ELF-1 (cell line): ENCODE results near the gene NEDD4L.
"Not testable (repeated sequence)": the region's sequence is repeated elsewhere in the genome, so short reads cannot be mapped to it uniquely, and the experiment has no call there.

Experiments used
- DNase-seq: peaks from one replicate; pipeline ENCODE4 v3.0.0-alpha.2; 2016; ENCODE audit warnings: low read depth, low spot score

Gene NEDD4L

DNA sequence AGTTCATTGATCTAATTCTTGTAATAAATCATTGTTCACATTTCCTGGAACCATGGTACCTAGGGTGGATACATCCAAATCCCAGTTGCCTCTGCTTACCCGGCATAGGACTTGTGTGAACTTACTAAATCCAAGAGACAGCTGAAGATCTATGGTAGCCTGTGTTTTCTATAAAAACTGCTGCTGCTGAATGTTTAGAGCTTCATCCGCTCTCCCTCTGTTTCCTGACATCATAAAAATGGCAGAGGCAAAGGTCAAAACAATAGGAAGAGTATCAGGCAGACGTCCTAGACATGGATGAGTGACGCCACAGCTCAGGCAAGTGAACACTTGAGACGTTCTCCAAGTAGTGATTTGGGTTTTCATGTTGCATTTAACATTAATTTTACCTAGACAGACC, 326.6 kb downstream of the NEDD4L start:
- no peak for DNase-seq

DNA sequence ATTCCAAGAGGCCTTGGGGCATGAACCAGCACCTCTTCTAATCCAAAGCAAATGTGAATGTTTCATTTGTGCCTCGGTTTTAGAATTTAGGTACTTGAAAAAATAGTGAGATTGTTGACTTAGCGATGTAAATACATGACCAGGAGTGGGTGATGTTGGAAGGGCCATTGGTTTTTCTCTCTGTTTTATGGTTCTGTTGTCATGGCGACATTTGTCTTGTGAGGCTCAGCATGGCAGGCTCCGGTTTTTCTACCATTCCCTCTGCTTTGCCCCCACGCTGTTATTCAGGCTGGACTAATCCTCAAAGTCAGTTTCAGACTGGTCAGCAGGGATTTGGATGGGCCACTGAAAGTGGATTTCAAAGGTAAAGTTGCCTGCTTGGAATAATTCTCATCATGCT, 329.5 kb downstream of the NEDD4L start:
- DNase-seq, result no peak

DNA sequence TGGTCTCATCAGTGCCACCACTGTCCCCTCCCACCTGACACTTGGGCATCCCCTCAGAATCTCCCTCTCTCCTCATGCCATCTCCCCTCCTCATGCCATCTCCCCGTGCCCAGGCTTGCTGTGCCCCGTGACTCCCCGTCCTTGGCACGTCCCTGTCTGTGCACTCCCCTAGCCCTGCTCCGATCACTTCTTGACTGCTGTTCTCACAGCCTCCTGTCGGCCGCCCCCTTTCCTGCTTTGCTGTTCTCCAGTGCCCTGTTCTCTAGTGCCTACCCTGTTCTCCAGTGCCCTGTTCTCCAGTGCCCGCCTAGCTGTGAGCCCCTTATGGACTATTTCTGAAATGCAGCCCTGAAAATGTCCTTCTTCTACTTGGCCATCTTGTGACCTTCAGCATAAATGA, 331.0 kb downstream of the NEDD4L start:
- DNase-seq, result no peak

DNA sequence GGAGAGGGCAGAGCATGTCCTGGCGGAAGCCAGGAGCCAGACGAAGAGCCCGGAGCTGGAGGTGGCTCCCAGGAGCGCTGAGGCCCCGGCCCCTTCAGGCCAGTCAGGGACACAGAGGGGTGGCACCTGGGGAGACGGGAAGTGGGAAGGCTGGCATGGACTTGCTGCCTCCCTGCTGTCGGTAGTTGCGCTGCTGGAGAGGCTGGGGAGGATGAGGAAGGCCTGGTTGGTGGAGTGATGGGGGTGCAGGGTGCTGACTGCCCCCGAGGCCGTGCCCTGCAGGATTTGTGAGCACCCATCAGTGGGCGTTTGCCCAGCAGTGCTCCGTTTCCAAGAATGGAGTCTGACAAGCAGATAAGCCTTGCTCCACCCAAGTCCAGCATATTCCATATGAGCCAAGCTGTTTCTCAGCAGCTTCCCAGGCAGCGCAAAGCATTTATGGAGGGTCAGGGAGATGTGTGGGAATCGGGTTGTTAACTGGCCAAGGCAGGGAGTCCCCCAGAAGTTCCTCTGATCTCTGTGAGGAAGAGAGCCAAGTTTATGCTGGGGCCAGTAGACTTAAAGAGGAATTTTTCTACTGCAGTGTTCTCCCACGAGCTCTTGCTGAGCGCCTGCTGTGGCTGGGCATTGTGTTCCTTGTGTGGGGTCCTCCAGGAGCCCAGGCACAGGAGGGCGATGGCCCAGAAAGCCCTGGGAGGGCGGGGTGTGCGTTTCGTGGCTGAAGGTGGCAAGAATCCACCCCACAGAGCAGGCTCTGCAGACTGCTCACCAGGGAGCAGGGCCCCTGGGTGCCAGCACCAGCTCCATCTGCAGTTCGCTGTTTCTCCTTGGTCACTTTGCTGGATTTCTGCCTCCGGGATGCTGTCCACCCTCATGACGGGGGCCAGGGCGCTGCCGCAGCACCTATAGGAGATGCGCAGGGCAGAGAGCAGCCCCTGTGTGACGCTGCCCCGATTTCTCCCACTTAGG, 334.7 kb downstream of the NEDD4L start:
- DNase-seq, result no peak

DNA sequence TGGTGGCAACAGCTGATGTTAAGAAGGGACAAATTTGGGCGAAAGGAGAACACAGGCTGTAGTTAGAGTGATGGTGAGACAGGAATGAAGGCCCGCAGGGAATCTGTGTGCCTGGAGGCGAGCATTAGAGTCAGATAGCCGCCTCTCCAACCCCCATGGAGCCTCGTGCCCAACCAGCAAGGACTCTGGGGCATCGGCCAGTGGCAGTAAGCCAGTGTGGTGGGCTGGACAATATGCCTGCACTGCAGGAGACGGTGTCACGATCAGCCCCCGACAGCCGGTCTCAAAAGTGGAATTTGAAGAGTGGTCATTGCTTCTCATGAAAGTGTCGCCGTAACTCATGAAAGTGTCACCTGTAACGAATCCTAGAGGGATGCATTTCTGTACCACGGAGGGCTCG, 335.4 kb downstream of the NEDD4L start:
- no peak for DNase-seq

DNA sequence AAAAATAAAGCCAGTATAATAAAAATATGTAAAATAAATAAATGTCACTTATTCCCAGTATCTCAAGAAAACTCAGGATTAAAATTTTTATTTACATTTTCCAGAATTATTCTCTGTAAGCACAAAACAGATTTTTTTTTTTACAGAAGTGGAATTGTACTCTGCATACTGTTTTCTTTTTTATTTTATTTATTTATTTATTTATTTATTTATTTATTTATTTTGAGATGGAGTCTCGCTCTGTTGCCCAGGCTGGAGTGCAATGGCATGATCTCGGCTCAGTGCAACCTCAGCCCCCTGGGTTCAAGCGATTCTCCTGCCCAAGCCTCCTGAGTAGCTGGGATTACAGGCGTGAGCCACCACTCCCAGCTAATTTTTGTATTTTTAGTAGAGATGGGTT, 336.1 kb downstream of the NEDD4L start:
- DNase-seq, result not testable (repeated sequence)

DNA sequence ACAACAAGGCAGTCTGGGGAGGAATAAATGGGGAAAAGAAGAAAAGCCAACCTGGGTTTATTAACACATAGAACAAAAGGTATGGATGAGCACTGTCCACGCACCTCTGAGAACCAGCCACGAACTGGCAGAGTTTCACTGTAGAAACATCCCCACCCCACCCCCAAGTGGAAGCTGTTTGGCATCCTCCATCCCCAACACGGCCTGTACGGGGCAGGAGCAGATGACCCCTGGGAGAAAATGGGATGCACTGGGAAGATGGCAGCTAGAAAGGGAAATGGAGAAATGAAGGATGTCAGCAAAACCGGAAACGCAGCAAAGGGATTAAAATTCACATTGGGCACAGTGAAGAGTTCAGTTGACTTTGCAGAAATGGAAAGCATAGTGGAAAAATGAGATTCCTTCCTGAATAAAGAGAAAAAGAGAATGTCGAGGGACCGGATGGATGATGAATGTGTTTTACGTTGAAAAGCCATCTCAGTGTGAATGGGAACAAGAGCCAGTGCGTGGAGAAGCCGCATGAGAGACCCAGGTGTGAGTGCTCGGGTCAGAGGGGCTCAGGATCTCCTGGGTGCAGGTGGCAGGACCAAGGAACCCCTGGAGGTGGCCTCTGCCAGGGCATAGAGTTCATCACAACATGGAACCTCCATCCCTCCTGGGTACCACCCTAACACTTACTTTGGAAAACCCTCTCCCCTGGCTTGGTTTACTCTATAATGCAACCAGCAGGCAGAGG, 337.8 kb downstream of the NEDD4L start:
- DNase-seq, result no peak

DNA sequence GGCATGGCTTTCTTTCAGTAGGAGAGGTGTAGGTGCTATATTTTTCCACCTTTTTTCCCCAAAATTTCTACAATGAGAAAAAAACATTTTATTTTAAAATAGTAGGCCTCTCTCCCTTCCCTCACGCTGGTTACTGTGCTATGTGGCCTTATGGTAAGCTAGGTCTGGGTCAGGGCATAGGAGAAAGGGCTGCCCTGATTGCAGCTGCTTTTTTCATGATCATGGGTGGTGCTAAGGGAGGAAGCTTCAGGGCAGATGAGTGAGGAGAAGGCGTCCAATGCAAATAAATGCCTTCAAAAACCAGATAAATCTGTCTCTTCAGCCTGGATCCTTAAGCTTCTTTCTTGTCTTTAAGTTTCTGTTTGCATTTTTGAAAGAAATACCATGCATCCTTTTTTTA, 338.4 kb downstream of the NEDD4L start:
- no peak for DNase-seq

DNA sequence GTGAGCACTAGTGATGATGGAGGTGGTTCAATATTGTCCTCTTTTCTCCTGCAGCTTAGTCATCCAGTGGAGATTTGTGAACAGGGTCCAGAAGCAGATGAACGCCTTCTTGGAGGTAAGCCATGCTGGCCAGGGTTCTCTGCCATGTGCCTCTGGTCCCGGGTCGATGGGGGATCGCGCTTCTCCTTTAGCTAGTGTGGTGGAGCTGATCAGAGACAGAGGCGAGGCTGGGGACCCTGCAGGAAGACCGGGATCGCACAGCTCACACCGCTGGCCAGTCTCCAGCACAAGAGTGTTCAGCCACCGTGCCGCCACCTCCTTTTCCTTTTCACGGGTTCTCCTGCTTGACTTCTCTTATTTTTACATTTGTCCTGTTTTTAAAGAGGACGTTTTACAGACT, 341.4 kb downstream of the NEDD4L start:
- no peak for DNase-seq

DNA sequence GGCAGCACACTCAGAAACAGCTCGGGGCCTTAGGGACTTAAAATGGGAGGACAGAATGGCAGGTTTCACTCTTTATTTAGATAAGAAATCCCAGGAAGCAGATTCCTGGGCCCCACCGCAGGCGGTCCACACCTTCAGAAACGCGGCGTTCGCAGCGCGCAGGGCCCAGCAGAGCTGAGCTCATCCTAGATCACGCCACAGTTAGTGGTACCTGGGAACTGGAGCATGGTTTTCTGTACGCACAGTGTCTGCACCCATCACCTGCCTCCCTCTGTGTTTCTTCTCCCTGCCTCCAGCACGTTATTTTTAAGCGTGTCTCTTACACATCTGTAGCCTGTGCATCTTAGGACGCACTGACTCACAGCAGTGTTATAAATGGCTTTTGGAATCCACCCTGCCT, 342.8 kb downstream of the NEDD4L start:
- no peak for DNase-seq

DNA sequence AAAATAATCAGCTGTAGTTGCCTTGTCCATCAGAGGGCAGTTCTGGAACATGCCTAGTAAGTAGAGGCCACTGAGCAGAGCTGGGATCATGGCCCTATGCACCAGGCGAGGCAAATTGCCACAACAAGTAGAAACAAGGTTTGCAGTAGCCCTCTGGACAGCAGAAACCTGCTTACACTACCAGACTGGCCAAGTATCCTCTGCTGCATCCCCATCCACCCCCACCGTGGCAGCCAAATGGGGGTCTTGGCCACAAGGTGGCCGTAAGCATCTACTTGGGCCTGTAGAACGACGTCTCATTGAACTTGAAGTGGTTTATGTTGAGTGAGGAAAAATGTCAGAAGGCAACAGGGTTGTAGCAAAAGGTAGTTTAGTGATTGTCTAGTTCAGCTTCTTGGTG, 343.7 kb downstream of the NEDD4L start:
- no peak for DNase-seq

DNA sequence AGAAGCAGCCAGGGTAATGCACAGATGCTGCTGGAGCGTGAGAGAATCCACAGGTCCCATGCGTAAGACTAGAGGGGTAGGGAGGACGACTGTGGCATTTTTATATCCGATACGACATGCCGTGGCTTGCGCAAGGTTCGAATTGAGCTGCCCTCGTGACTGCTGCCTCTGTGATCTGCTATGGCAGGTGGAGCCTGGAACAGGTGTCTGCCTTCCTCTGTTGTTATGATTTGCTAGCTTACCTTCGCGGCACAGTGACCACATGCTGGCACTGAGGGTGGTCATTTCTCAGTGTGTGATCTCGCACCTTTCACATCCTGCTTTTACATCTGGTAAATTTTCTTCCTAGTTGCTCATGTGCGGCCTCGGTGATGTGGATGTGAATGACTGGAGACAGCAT, 344.7 kb downstream of the NEDD4L start:
- DNase-seq, result no peak

DNA sequence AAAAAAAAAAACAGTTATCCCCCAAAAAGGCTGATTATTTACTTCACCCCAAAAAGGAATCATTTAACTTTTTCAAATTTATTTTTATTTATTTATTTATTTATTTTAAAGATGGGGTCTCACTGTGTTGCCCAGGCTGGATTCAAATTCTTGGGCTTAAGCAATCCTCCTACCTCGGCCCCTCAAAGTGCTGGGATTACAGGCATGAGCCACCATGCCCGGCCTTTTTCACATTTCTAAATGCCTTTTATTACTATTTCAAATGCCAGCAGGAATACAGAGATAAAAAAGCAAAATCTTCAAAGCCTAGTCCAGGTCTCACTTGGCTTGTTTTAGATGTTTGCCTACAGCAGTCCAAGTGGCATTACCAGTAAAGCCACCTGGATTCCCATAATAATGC, 345.7 kb downstream of the NEDD4L start:
- DNase-seq, result no peak

DNA sequence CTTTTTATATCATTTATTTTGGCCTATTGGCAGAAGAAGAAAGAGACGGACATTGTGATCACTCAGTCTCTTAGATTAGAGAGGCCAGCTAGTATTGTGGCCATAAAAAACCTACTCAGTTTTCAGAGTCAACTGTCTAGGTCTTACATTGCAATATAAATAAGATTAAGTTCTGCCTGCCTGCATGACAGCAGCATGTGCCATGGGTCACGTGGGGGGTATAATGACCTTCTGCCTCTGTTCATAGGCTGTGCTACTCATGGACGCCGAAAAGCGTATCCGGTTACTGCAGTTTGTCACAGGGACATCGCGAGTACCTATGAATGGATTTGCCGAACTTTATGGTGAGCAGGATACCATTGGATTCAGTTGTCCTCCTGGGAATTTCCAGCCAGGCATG, 346.4 kb downstream of the NEDD4L start:
- no peak for DNase-seq

DNA sequence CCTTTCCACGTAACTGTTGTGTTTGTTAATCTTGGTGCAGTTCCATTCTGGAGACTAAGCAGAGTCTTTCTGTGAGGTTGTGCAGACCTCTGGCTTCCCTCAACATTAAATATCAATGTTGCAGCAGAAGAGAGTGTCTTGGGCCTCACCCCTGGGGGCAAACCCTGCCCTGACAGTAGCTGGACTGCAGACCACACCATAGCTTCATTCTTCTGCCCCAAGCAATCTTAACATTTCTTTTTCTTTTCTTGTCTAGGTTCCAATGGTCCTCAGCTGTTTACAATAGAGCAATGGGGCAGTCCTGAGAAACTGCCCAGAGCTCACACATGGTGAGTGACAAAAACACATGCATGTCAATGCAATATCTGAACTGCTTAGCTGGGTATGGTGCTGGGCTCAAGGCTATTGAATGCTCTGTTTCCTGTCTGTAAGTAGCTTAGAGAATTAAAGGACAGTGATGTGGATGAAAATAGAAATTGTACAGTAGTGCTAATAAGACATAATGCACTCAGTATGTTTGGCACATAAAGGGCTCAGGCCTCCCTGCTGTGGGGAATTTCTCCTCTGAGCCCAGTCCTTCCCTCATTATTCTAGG, 347.3 kb downstream of the NEDD4L start:
- DNase-seq, result peak; percentile 33

DNA sequence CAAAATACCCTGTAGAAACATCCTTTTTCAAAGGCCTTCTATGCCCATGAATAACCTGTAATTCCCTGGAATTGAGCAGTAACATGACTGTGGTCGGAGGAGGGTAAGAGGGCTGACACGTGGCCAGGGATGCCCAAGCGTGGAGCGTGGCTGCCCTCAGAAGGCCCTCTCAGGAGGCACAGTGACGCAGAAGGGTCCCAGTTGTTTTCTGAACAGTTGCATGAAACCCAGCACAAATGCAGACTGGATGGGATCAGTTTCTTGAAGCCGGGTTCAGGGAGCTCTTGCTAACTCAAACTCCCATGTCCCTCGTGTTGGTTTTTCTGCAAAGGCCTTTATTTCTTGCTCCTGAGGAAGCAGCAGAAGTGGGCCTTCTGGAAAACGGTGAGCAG, 347.9 kb downstream of the NEDD4L start:
- peak; percentile 38 for DNase-seq

DNA sequence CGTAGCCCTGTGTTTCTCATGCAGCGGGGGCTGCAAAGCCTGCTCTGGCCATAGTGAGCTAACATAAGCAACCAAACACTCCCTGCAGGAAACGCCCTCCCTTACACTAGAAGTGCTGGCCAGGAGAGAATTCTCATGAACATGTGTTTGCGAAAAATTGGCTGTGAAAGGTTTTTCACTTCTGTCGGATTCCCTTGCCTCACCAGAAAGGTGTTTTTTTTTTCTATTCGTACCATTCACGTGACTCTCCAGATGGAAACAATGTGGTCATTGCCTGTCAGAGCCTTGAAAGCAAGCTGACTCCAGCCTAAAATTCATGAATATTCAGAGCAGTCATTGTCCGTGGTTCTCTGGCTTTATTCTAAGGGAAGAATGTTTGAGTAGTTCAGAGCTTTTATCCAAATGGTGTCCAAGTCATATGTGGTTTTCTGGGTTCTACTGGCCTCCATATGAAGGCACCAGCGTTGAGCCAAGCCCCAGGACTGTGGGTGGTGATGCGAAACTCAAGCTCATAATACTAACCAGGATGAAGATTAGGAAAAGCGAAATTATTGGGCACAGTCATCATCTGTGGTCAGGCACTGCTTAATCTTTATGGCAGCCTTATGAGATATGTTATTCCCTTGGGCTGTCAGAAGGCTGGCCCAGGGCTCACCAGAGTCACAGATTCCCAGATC, 348.4 kb downstream of the NEDD4L start:
- peak; percentile 34 for DNase-seq

DNA sequence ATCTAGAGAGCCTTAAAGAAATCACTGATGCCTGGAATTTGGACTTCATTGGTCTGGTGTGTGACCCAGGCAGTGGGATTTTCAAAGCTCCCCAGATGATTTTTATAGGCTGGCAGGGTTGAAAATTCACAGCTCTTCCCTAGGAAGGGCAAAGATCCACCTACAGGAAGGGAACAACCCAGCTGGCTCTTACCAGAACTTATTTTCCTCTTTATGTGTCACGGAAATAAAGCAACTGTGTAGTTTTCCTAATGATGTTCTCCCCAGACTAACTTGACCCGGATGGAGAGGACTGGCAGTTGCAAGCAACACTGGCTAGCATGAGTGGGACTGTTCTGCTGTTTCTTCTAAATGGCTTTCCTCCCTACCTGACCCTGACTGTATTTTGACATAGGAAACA, 349.3 kb downstream of the NEDD4L start:
- no peak for DNase-seq

DNA sequence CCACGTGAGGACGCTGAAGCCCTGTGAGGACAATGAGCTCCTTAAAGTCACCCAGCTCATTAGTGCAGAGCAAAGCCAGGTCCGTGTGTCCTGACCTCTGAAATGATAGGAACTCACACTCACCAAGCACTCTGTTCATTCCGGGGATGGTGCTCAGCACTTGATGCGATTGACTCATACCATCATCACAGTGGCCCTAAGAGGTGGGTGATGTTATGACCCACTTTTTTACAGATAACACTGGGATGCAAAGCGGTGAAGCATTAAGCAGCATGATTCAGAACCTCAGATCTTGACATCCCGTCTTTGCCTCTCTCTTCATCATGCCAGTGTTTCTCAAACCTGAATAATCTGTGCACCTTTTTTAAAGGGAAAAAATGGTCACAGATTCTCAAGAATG, 350.0 kb downstream of the NEDD4L start:
- DNase-seq, result no peak

DNA sequence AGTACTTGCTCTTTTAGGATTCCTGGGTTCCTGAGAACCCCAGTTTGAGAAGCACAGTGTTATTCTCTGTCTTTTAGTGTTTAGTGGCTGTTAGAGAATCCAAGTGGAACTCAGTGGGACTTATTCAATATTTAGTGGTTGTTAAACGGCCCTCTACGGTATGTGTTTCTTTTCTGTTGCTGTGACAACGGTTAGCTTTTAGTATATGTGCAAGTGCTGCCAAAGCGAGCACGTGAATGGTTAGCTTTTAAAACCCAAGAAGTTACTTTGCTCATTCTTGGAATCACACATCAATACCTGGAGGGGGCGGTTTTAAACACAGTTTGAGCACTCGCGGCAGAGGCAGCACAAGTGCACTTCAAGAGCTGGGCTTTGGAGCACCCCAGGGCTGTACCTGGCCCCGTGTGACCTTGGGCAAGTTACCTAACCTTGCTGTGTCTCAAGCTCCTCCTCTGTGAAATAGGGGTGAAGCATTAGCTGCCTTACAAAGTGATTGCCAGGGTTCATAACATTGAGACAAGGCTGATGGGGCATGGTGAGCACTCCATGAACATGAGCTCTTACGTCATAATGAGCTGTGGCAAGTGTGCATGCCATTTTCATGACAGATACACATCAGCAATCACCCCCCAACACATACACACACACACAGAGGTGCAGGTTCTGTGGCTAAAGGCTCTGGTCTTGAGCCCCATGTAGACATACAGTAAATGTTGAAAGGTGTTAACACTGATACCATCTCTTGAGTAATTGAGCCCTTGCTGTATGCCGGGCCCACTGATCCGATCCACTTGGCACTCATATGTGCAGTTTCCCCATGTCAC, 350.8 kb downstream of the NEDD4L start:
- no peak for DNase-seq

DNA sequence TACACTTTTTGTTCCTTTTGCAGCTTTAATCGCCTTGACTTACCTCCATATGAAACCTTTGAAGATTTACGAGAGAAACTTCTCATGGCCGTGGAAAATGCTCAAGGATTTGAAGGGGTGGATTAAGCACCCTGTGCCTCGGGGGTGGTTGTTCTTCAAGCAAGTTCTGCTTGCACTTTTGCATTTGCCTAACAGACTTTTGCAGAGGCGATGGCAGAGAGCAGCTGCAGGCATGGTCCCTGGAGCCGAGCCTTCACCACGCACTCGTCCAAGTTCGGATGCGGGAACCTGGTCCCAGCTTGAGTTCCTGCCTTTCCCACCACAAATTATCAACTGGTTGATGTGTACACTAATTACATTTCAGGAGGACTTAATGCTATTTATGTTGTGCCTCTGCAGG, 352.1 kb downstream of the NEDD4L start:
- no peak for DNase-seq
